22Rv1 (cell line): ENCODE data around the gene OBP2A.
"Not testable (repeated sequence)": the region's sequence is repeated elsewhere in the genome, so short reads cannot be mapped to it uniquely, and the experiment has no call there.

Experiments
- CTCF ChIP-seq: fragments of 450-650 bp; IDR thresholded peaks from 2 replicates; pipeline ENCODE4 v1.5.1; 2017; ENCODE audit warnings: mild to moderate bottlenecking
- ZFX ChIP-seq: fragments of 450-650 bp; IDR thresholded peaks from 2 replicates; pipeline ENCODE4 v1.6.1; 2017; ENCODE audit warnings: antibody characterized with exemption, borderline replicate concordance

DNA sequence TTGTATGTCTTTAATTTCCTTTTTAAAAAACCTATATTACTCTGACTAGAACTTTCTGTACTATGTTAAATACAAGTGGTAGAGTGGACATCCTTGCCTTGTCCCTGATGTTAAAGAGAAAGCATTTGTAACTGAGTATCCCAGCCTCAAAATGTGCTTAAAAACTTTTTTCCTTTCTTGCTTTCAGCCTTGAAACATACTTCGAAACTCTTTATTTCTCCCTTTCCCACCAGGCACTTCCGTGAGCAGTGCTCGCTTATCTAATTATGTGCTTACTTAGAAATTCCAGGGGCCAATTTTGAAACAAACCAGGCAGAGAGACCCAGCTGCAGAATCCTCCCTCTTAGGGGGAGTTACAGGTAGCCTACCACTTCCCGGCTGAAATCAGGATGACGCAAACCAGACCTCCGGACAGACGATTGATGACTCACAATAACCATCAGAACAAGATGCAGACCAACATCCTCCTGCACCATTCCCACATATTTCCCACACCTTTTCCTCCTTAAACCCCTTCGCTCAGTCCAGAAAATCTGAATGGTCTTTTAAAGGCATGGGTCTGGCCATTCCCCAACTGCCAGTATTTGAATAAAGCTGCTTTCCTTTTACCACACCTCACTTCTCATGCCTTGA is 2.5 kb upstream of the OBP2A start:
- not testable (repeated sequence) for TF ChIP-seq CTCF, ZFX
